Measurements from ENCODE around the gene MRPL50.

MRPL50 gene

DNA sequence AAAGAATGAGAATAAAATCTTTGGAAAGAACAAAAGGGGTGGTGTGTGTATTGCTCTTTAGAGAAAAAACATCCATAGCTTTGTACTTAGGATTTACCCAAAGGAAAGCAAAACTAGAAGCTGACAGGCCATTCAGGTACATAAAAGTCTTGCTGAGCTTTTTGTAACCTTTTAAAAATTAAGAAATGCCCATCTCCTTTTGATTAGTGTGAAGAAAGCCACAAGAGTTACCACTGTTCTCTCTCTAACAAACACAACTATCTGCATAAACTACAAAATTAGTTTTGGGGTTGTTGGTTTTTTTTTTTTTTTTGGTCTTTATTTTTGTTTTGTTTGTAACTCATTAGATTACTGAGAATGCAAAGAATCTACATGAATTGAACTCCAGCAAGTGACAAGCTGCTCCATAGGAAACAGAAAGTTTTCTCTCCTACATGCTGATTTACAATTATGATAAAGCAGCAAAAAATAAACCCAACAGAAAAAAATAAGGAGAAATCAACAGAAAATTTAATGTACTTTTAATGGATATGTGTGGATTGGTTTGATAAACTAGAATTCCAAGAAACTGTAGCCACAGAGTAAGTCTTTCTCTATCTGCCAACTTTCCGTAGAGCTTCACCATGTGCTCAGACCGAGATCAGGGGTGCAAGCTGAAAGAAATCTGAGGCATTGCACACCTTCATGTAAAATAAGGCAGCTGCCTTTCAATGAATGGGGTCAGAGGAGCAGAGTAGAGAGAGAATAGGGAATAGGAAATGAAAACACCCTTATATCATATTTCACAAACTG is 25.9 kb downstream of the MRPL50 start:
- no peak for DNase-seq

DNA sequence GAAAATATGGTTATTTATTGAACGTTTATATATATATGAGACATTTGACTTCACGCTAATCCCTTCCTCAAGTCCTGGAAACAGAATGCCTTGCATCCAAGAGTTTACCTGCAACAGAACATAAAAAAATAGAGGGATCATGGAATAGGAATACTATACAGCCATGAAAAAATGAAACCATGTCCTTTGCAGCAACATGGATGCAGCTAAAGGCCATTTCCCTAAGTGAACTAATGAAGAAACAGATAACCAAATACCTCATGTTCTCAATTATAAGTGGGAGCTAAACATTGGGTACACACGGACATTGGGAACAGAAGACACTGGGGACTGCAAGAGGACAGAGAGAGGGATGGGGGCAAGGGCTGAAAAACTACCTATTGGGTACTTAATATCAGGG is 26.6 kb downstream of the MRPL50 start:
- DNase-seq: no peak

- no peak for DNase-seq
Measured at GRCh38 chr9:101369884-101370531, 28.4 kb downstream of the MRPL50 start.

GRCh38 chr9:101369286-101369685 is 29.1 kb downstream of the MRPL50 start:
- no peak for DNase-seq

GRCh38 chr9:101367323-101367722 is 31.1 kb downstream of the MRPL50 start:
- no peak for DNase-seq

DNA sequence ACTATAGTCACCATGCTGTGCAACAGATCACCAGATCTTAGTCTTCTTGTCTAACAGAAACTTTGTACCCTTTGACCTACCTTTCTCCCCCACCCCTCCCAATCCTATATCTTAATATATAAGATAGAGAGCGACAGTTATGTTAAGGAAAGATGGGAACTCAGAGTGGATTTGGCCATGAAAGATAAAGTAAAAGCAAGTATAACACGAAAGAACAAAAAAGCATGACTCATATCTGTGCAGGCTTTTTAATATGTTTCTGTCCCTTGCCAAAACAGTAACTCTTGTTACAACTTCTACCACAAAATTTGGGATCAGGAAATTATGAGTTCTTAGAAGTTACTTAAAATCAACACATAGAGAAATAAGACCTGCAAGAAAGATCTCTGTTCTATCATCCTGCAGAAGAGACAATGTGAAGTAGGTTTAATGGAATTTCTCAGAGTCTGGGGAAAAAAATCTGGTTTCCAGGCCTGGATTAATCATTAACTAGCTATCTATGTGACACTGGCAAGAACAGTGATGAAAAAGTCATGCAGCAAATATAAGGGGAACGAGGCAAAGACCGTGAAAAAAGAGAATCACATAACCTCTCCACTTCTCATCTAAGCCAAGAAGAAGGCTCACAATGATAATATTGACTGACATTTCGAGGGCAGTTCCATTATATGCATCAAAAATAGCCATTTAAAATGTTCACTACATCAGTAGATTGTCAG is 32.2 kb downstream of the MRPL50 start:
- no peak for DNase-seq

- DNase-seq: no peak
Measured at GRCh38 chr9:101365181-101365580, 33.2 kb downstream of the MRPL50 start.

DNA sequence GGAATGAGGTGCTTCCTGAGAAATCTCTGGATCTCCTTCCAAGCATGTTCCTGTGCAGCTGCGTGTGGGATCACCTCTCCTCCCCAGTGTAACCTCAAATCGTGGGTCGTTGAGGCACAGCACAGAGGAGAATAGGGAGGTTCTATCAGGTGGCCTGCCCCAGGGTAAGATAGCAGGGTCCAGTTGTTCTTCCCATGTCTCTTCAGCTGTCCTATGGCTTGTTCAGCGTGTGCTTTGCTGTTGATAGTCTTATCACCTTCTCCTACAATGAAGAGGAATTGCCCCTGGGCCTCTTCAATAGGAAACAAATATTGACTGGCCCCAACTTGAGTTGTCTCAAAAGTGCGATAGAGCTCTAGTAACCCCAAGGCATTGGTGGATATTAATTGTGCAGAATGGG is 36.0 kb downstream of the MRPL50 start:
- DNase-seq: no peak

DNA sequence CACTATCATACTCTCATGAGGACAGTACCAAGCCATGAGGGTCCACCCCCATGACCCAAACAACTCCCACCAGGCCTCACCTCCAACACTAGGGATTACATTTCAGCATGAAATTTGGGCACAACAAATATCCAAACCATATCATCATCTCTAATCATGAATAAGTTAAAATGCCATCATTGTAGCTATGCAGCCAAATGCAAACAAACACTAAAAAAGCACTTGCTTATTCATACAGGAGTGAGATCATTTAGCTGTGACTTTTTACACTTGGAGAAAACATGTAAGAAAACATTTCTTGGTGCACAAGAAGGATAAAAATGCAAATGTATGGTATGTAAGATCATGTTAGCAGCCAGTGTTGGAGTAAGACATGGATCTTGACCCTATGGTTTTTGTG is 37.8 kb downstream of the MRPL50 start:
- no peak for DNase-seq

- DNase-seq: no peak
Measured at GRCh38 chr9:101359679-101360078, 38.7 kb downstream of the MRPL50 start.

- no peak for DNase-seq
Measured at GRCh38 chr9:101356619-101357018, 41.8 kb downstream of the MRPL50 start.

- no peak for DNase-seq
Measured at GRCh38 chr9:101354765-101355708, 43.4 kb downstream of the MRPL50 start.

DNA sequence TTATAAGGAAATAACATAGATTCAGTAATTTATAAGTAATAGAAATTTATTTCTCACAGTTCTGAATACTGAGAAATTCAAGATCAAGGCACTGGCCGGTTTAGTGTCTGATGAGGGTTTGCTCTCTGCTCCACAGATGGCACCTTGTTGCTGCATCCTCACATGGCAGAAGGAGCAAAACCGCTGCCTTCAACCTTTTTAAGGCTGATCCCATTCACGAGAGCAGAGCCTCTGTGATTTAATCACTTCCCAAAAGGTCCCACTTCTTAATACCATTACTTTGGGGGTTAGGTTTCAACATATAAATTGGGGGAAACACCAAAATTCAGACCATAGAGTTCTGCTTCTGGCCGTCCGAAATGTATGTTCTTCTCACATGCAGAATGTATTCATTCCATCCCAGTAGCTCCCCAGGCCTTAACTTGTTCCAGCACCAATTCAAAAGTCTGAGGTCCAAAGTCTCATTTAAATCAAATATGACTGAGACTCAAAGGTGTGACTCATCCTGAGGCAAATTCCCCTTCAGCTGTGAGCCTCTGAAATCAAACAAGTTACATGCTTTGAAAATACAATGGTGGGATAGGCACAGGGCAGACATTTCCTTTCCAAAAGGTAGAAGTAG is 44.2 kb downstream of the MRPL50 start:
- DNase-seq: no peak

GRCh38 chr9:101353683-101354082 is 44.7 kb downstream of the MRPL50 start:
- DNase-seq: no peak

DNA sequence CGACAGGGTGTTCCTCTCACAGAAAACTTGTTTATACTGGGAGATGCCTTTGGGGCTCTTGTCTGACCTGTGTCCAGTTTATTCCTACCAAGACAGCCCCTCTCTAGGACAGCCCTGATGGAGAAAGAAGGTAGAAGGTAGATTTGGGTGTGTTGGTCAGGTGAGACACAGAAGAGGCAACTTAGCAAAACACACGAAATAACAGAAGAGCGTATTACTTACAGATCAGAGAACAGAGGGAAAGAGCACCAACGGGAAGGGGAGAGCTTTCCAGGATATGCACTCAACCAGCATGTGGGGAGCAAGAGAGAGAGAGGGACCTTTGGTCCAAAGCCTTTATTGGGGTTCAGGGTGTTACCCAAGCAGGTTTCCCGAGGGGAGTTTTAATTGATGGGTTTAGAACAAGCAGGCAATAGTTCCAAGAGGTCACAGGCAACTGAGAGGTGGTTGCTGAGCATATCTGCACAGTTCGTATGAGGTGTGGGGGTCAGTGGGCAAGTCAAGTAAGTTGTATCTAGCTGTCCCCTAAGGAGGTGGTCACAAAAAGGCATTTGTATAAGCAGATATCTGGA is 45.4 kb downstream of the MRPL50 start:
- no peak for DNase-seq

DNA sequence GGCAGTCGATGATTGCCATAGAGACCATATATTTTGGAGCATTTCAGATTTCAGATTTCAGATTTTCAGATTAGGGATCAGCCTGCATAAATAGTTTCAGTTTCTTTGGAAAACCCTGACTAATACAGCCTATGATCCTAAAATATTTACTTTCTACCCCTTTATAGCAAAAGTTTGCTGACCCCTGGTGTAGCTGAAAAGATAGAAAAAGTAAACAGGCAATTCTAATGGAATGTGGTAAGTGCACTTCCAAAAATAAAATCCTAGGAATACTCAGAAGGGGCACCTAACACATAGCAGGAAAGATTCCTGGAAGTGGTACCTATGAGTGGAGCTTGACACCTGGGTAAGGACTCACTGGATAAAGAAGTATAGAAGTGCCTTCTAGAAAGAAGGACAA is 48.1 kb downstream of the MRPL50 start:
- DNase-seq: no peak

GRCh38 chr9:101342595-101342994 is 55.8 kb downstream of the MRPL50 start:
- DNase-seq: no peak

DNA sequence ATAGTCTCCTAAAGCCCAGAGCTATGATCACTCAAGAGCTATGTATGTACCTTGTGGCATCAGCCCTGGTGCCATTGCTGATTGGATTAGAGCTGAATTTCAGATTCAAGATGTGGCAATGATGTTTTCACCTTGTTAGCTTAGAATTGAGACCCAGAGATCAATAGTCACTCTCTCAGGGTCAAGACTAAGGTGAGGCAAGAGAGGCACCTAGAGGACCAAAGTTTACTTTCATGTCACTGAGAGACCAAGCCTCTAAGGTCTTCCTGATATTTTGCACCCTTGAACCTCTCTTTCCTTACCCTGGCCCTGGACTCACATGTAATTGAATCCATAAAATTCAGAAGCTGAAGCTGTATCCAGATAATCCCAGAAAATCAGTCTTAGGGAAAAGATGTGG is 56.5 kb downstream of the MRPL50 start:
- no peak for DNase-seq

Data from 8988T (cell line).